Femur (tissue), 1 donor: ENCODE measurements around the gene AP1AR.

Experiments used
- DNase-seq: peaks from one replicate; pipeline ENCODE4 v3.0.0-alpha.2; 2017

AP1AR gene

GRCh38 chr4:112222219-112222955, 9.2 kb upstream of the AP1AR start:
- DNase-seq, result no peak

GRCh38 chr4:112225157-112225556, 6.4 kb upstream of the AP1AR start:
- no peak for DNase-seq

GRCh38 chr4:112230879-112231778, 458 bp upstream of the AP1AR start:
- DNase-seq, result peak; percentile 99

- peak; percentile 71 for DNase-seq
These were observed 3.5 kb downstream of the AP1AR start for GRCh38 chr4:112234952-112235609.

GRCh38 chr4:112236040-112236439, 4.5 kb downstream of the AP1AR start:
- no peak for DNase-seq

- DNase-seq, result no peak
These were observed 7.2 kb downstream of the AP1AR start for GRCh38 chr4:112238833-112239232.

GRCh38 chr4:112245383-112245782, 13.8 kb downstream of the AP1AR start:
- DNase-seq, result no peak

- no peak for DNase-seq
These were observed 15.4 kb downstream of the AP1AR start for GRCh38 chr4:112247021-112247420.

- DNase-seq, result no peak
These were observed 19.5 kb downstream of the AP1AR start for GRCh38 chr4:112251019-112251643.

GRCh38 chr4:112252234-112252633, 20.6 kb downstream of the AP1AR start:
- DNase-seq, result no peak

GRCh38 chr4:112253382-112254000, 21.9 kb downstream of the AP1AR start:
- no peak for DNase-seq

GRCh38 chr4:112257098-112257497, 25.5 kb downstream of the AP1AR start:
- DNase-seq, result no peak

GRCh38 chr4:112266823-112267222, 35.2 kb downstream of the AP1AR start:
- DNase-seq, result no peak

GRCh38 chr4:112270051-112270450, 38.5 kb downstream of the AP1AR start:
- DNase-seq, result no peak

- no peak for DNase-seq
These were observed 39.2 kb downstream of the AP1AR start for GRCh38 chr4:112270640-112271421.

GRCh38 chr4:112272292-112272691, 40.7 kb downstream of the AP1AR start:
- DNase-seq, result no peak

GRCh38 chr4:112274959-112275358, 43.4 kb downstream of the AP1AR start:
- DNase-seq, result no peak

- DNase-seq, result no peak
These were observed 44.5 kb downstream of the AP1AR start for GRCh38 chr4:112276113-112276512.

GRCh38 chr4:112277220-112277619, 45.6 kb downstream of the AP1AR start:
- DNase-seq, result no peak

GRCh38 chr4:112277705-112278448, 46.3 kb downstream of the AP1AR start:
- DNase-seq, result no peak
